HL-60 (cell line): ENCODE results near the gene CCDC187.

ENCODE experiments used
- DNase-seq, 2 experiments: peaks; one replicate each; pipeline ENCODE4 v3.0.0-alpha.2; 2010 to 2020; ENCODE audit warnings: low read depth in 1 of 2, low spot score in 1 of 2
- H3K27ac ChIP-seq: fragments of 250-450 bp; sonication (Bioruptor Pico); replicated peaks from 2 replicates; pipeline ENCODE4 v1.5.1; 2020; ENCODE audit warnings: mild to moderate bottlenecking, moderate library complexity
- H3K27me3 ChIP-seq: fragments of 250-450 bp; sonication (Bioruptor Pico); 2 replicates; pipeline ENCODE4 v1.5.1; 2021; ENCODE audit warnings: mild to moderate bottlenecking, moderate library complexity; ENCODE audit not compliant: insufficient read depth, poor library complexity, severe bottlenecking
- H3K4me3 ChIP-seq: replicated peaks from 2 replicates; pipeline ENCODE4 v1.5.1; 2011; ENCODE audit warnings: mild to moderate bottlenecking, control low read depth, low read length; ENCODE audit not compliant: insufficient read depth
- GABPA ChIP-seq: IDR thresholded peaks from 2 replicates; pipeline ENCODE4 v1.6.1; 2012; ENCODE audit warnings: low read depth
- POLR2AphosphoS5 ChIP-seq: IDR thresholded peaks from 2 replicates; pipeline ENCODE4 v1.6.1; 2012; ENCODE audit warnings: low read depth
- SPI1 ChIP-seq: IDR thresholded peaks from 2 replicates; pipeline ENCODE4 v1.6.1; 2012; ENCODE audit warnings: low read depth, mild to moderate bottlenecking, borderline replicate concordance
- TF ChIP-seq, protein P1 (sequence below): IDR thresholded peaks from 2 replicates; pipeline ENCODE4 v1.6.1; 2012; ENCODE audit warnings: low read depth; ENCODE audit not compliant: insufficient replicate concordance
- TF ChIP-seq, protein P2 (sequence below): IDR thresholded peaks from one replicate; pipeline ENCODE4 v1.5.1; 2011; ENCODE audit warnings: low read length, control low read depth, inconsistent platforms; ENCODE audit not compliant: insufficient read depth

The CCDC187 gene

DNA sequence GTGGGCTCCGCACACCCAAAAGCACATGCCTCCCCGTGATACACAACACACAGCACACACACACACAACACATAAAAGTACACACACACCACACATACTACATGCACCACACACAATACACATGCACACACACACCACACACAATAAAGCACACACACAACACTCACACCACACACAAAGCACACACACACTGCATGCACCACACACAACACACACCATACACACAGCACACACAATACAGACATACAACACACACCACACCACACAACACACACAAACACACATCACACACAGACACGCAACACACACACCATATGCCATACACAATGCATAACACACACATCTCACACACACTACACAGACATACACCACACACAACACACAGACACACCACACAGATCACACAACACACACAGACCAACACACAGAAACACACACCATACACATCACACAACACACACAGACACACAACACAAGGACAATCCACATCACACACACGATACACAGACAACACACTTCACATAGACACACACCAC, 3.4 kb upstream of the CCDC187 start:
- DNase-seq, result no peak
- TF ChIP-seq, protein P1, sequence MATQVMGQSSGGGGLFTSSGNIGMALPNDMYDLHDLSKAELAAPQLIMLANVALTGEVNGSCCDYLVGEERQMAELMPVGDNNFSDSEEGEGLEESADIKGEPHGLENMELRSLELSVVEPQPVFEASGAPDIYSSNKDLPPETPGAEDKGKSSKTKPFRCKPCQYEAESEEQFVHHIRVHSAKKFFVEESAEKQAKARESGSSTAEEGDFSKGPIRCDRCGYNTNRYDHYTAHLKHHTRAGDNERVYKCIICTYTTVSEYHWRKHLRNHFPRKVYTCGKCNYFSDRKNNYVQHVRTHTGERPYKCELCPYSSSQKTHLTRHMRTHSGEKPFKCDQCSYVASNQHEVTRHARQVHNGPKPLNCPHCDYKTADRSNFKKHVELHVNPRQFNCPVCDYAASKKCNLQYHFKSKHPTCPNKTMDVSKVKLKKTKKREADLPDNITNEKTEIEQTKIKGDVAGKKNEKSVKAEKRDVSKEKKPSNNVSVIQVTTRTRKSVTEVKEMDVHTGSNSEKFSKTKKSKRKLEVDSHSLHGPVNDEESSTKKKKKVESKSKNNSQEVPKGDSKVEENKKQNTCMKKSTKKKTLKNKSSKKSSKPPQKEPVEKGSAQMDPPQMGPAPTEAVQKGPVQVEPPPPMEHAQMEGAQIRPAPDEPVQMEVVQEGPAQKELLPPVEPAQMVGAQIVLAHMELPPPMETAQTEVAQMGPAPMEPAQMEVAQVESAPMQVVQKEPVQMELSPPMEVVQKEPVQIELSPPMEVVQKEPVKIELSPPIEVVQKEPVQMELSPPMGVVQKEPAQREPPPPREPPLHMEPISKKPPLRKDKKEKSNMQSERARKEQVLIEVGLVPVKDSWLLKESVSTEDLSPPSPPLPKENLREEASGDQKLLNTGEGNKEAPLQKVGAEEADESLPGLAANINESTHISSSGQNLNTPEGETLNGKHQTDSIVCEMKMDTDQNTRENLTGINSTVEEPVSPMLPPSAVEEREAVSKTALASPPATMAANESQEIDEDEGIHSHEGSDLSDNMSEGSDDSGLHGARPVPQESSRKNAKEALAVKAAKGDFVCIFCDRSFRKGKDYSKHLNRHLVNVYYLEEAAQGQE, result no peak
- TF ChIP-seq SPI1, result no peak
- TF ChIP-seq GABPA, result no peak
- no peak for TF ChIP-seq POLR2AphosphoS5
- TF ChIP-seq, protein P2, sequence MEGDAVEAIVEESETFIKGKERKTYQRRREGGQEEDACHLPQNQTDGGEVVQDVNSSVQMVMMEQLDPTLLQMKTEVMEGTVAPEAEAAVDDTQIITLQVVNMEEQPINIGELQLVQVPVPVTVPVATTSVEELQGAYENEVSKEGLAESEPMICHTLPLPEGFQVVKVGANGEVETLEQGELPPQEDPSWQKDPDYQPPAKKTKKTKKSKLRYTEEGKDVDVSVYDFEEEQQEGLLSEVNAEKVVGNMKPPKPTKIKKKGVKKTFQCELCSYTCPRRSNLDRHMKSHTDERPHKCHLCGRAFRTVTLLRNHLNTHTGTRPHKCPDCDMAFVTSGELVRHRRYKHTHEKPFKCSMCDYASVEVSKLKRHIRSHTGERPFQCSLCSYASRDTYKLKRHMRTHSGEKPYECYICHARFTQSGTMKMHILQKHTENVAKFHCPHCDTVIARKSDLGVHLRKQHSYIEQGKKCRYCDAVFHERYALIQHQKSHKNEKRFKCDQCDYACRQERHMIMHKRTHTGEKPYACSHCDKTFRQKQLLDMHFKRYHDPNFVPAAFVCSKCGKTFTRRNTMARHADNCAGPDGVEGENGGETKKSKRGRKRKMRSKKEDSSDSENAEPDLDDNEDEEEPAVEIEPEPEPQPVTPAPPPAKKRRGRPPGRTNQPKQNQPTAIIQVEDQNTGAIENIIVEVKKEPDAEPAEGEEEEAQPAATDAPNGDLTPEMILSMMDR, result no peak
- H3K27me3 ChIP-seq, result peaks cover 28% of the 10 kb centered on the region
- no peak overlapping the region for H3K27ac ChIP-seq
- H3K4me3 ChIP-seq, result no peak overlapping the region

DNA sequence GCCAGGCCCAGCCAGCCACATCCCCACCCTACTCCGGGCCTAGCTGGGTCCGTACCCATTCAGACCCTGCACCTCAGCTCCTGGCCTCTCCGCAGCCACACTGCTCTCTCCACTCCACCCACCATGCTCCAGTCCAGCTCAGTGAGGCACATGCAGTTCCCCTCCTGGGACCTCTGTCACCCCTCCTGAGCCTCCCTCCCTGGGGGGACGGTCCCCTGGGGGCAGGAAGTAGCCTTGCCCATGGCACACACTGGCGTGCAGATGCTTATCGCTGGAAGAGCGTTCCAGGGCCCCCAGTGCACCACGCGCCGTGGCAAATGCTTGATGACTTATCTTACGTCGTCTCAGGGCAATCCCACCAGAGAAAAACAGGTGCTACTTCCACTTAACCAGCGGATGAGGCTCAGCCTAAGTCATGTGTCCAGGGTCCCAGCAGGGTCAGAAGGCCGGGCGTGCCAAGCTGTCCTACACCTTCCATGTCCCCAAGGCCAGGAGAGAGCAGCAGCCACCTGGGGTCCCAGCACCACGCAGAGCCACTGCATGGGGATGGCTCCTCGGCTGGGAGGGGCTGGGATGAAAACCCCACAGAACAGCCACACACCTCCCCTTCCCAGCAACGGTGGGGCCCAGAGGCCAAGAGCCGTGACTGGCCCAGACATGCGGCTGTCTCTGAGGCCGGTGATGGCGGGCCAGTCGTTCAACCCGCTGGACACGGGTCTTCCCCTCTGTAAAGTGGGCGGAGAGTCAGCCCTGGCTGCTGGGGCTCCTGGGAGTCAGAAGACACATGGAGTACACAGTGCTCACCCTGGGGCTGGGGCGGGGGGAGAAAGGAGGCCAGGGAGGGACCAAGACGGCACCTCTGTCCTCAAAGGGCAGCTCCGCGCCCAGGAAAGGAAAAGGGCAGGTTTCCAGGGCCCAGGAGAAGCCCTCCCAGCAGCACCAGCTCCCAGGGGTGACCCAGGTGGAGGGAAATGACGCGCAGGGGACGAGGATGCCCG, 2.6 kb upstream of the CCDC187 start:
- Histone ChIP-seq H3K4me3 (no peak overlapping the region), H3K27me3 (peaks cover 28% of the 10 kb centered on the region), H3K27ac (no peak overlapping the region)
- TF ChIP-seq SPI1 (no peak), POLR2AphosphoS5 (no peak), GABPA (no peak)
- TF ChIP-seq, protein P2, result no peak
- TF ChIP-seq, protein P1, result no peak
- peak in 1 of 2 experiments; percentile 10 for DNase-seq

DNA sequence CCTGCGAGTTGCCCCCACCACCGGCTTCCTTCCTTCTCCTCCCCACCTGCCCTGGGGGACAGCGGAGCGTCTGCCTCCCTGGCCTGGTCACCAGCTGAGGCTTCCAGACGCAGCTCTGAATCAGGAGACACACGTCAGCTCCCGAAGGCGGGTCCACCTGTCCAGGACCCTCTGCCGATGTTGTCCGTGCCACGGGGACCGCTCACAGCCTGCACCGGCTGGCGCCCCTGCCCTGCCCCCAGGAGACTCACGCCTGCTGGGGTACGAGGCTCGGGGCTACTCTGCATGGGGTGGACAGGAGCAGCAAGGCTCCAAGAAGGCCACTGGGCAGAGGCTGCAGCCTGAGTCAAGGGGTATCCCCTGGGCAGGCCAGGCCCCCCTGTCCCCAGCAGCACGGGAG, 1.9 kb upstream of the CCDC187 start:
- no peak overlapping the region for H3K27ac ChIP-seq
- DNase-seq, result no peak
- peaks cover 28% of the 10 kb centered on the region for H3K27me3 ChIP-seq
- TF ChIP-seq POLR2AphosphoS5, result no peak
- TF ChIP-seq, protein P2, result no peak
- no peak for TF ChIP-seq SPI1
- no peak for TF ChIP-seq GABPA
- TF ChIP-seq, protein P1, result no peak
- H3K4me3 ChIP-seq, result no peak overlapping the region
